BE2C (cell line): ENCODE data around the gene PSMB5.

Experiments
- DNase-seq: peaks from one replicate; pipeline ENCODE4 v3.0.0-alpha.2; 2020
- H3K27me3 ChIP-seq: fragments of 250-450 bp; sonication (Bioruptor Pico); 2 replicates; pipeline ENCODE4 v1.5.1; 2020; ENCODE audit warnings: mild to moderate bottlenecking
- H3K36me3 ChIP-seq: fragments of 250-450 bp; sonication (Bioruptor Pico); 2 replicates; pipeline ENCODE4 v1.5.1; 2020; ENCODE audit warnings: mild to moderate bottlenecking
- H3K4me1 ChIP-seq: fragments of 250-450 bp; sonication (Bioruptor Pico); 2 replicates; pipeline ENCODE4 v1.5.1; 2020
- H3K4me3 ChIP-seq: 2 replicates; pipeline ENCODE4 v1.5.1; 2011; ENCODE audit warnings: low read depth, low read length
- H3K9me3 ChIP-seq: fragments of 250-450 bp; sonication (Bioruptor Pico); 2 replicates; pipeline ENCODE4 v1.5.1; 2020
- TF ChIP-seq, protein P1 (sequence below): IDR thresholded peaks from 2 replicates; pipeline ENCODE4 v1.5.1; 2012; ENCODE audit warnings: mild to moderate bottlenecking, low read depth, low read length

The PSMB5 gene

DNA sequence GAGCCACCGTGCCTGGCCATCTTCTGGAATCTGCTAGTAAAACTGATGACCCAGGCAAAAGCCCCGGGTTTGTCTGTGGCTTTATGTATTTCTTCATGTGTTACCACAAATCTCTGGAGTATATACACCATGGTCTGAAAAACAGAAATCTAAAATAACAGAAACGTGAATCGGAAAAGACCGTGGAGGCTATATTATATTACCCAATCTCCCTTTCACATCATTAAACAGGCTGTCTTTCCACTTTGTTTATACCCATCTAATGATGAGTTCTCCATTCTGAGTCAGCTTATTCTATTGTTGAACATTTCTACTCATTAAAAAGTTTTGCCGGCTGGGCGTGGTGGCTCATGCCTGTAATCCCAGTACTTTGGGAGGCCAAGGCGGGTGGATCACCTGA, 42.8 kb downstream of the PSMB5 start:
- Histone ChIP-seq H3K27me3 (no peaks in the 10 kb centered on the region), H3K4me1 (peaks cover 4% of the 10 kb centered on the region; the same call in 1 of the 2 replicates), H3K9me3 (no peaks in the 10 kb centered on the region), H3K36me3 (no peaks in the 10 kb centered on the region; the same call in none of the 2 replicates), H3K4me3 (no peak overlapping the region)
- DNase-seq, result no peak
- TF ChIP-seq, protein P1, sequence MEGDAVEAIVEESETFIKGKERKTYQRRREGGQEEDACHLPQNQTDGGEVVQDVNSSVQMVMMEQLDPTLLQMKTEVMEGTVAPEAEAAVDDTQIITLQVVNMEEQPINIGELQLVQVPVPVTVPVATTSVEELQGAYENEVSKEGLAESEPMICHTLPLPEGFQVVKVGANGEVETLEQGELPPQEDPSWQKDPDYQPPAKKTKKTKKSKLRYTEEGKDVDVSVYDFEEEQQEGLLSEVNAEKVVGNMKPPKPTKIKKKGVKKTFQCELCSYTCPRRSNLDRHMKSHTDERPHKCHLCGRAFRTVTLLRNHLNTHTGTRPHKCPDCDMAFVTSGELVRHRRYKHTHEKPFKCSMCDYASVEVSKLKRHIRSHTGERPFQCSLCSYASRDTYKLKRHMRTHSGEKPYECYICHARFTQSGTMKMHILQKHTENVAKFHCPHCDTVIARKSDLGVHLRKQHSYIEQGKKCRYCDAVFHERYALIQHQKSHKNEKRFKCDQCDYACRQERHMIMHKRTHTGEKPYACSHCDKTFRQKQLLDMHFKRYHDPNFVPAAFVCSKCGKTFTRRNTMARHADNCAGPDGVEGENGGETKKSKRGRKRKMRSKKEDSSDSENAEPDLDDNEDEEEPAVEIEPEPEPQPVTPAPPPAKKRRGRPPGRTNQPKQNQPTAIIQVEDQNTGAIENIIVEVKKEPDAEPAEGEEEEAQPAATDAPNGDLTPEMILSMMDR, result no peak

DNA sequence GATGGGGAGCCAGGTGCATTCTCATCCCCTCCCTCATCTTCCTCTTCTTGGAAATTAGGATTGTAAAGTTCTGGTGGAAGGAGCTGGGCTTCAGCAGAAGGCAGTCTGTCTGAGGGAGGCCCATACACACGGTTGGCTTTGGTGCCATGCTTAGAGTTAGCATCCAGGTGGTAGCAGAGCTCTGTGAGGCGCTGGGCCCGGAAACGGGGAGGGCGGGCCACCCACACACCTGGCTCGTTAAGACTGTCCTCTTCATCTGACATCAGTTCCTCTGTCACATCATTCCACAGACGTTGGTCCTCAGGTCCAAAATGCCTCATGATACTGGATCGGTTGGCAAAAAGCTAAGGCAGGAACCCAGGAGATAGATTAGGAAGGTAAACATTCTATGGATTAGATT, 47.4 kb downstream of the PSMB5 start:
- Histone ChIP-seq H3K4me1 (0 out of 2 replicates have a peak, but pooled peaks cover 2% of the 10 kb centered on the region), H3K36me3 (no peaks in the 10 kb centered on the region; the same call in none of the 2 replicates), H3K27me3 (peaks cover under 1% of the 10 kb centered on the region), H3K9me3 (no peaks in the 10 kb centered on the region), H3K4me3 (no peak overlapping the region)
- DNase-seq, result no peak
- TF ChIP-seq, protein P1, result no peak

- TF ChIP-seq, protein P1, result peak; percentile 98
- peak; percentile 88 for DNase-seq
Measured at GRCh38 chr14:22986508-22987054, 48.1 kb downstream of the PSMB5 start.

GRCh38 chr14:22985894-22986507, 48.7 kb downstream of the PSMB5 start:
- Histone ChIP-seq H3K4me1 (0 out of 2 replicates have a peak, but pooled peaks cover 2% of the 10 kb centered on the region), H3K27me3 (peaks cover 13% of the 10 kb centered on the region), H3K9me3 (no peaks in the 10 kb centered on the region), H3K4me3 (no peak overlapping the region), H3K36me3 (no peaks in the 10 kb centered on the region; the same call in none of the 2 replicates)
- no peak for DNase-seq
- TF ChIP-seq, protein P1, result no peak

More at GRCh38 chr14:22986508-22987054, 48.1 kb downstream of the PSMB5 start:
- 0 out of 2 replicates have a peak, but pooled peaks cover 2% of the 10 kb centered on the region for H3K4me1 ChIP-seq
- H3K27me3 ChIP-seq, result peaks cover 7% of the 10 kb centered on the region
- H3K36me3 ChIP-seq, result no peaks in the 10 kb centered on the region; the same call in none of the 2 replicates
- no peak overlapping the region for H3K4me3 ChIP-seq
- H3K9me3 ChIP-seq, result no peaks in the 10 kb centered on the region

GRCh38 chr14:22984959-22985658, 49.6 kb downstream of the PSMB5 start:
- TF ChIP-seq, protein P1, result no peak
- no peak for DNase-seq
- H3K9me3 ChIP-seq, result no peaks in the 10 kb centered on the region
- H3K36me3 ChIP-seq, result no peaks in the 10 kb centered on the region; the same call in none of the 2 replicates
- H3K4me1 ChIP-seq, result 0 out of 2 replicates have a peak, but pooled peaks cover 2% of the 10 kb centered on the region
- no peak overlapping the region for H3K4me3 ChIP-seq
- peaks cover 16% of the 10 kb centered on the region for H3K27me3 ChIP-seq
